DMS153 (cell line): Measurements from ENCODE around the gene AGTPBP1.
"Not testable (repeated sequence)": the region's sequence is repeated elsewhere in the genome, so short reads cannot be mapped to it uniquely, and the experiment has no call there.

Experiments
- DNase-seq: peaks from one replicate; lab custom pipeline; 2025; lab: John Stamatoyannopoulos, UW

Gene AGTPBP1

GRCh38 chr9:85719411-85719810 is 22.3 kb downstream of the AGTPBP1 start:
- not testable (repeated sequence) for DNase-seq

GRCh38 chr9:85717818-85718217 is 23.9 kb downstream of the AGTPBP1 start:
- not testable (repeated sequence) for DNase-seq

DNA sequence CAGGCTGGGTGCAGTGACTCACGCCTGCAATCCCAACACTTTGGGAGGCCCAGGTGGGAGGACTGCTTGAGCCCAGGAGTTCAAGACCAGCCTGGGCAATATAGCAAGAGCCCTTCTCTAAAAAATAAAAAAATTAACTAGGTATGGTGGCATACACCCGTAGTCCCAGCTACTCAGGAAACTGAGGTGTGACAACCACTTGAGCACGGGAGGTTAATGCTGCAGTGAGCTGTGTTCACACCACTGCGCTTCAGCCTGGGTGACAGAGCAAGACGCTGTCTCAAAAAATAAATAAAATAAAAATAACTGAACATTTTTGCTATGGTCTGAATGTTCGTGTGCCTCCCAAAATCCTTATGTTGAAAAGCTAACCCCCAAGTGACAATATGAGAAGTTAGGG is 24.5 kb downstream of the AGTPBP1 start:
- DNase-seq, result no peak

GRCh38 chr9:85716031-85716877 is 25.5 kb downstream of the AGTPBP1 start:
- no peak for DNase-seq

DNA sequence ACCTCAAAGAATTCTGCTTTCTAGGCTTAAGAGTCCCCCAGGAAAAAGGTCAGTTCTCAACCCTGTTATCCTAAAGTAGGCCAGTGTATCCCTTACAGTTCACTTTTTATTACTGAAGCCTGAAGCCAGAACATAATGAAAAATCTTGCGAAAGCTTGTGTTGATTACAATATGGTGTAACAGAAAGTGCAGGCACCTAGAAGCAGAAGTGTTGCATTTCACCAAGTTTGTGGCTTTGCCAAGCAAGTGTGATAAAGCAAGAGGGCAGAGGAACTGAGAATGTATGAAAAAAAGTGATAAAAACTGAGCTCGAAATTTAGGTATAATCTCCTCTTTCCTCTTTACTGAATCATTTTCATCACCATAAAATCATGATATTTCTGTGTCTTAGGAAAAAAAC is 26.2 kb downstream of the AGTPBP1 start:
- DNase-seq, result no peak

GRCh38 chr9:85713897-85714296 is 27.9 kb downstream of the AGTPBP1 start:
- no peak for DNase-seq

- no peak for DNase-seq
These were observed 37.0 kb downstream of the AGTPBP1 start for GRCh38 chr9:85704744-85705143.

DNA sequence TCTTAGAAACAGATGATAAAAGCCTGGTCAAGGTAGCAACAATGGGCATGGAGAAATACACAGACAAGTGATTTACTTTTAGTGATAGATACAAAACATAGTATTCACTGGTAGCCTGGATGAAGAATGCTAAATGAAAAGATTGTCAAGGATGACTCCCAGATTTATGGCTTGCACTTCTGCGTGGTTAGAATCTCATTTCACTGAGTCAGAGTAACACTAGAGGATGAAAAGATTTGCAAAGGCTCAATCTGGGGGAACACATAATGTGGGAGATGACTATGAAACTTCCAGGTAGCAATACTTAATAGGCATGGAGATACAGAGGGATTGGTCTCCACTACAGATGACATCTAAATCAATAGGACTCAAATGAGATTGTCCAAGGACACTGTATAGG is 38.4 kb downstream of the AGTPBP1 start:
- no peak for DNase-seq

- DNase-seq, result no peak
These were observed 38.9 kb downstream of the AGTPBP1 start for GRCh38 chr9:85702726-85703289.

DNA sequence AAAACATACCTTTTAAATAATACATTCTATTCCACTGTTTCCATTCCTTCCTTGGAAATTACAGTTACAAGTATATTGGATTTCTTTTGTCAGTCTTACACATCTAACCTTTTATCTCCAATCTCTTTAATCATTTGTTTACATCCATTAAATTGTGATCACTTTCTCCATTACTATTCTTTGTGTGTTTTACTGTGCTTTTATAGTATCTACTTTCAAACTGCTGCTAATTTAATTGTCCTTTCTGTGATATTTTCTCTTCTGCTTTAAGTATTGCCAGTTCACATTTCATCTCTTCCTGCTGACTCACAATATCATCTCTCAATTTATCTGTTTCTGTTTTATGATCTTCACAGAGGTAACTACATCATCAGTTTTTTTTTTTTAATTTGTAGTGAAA is 39.6 kb downstream of the AGTPBP1 start:
- no peak for DNase-seq

- no peak for DNase-seq
These were observed 41.4 kb downstream of the AGTPBP1 start for GRCh38 chr9:85700330-85700729.

DNA sequence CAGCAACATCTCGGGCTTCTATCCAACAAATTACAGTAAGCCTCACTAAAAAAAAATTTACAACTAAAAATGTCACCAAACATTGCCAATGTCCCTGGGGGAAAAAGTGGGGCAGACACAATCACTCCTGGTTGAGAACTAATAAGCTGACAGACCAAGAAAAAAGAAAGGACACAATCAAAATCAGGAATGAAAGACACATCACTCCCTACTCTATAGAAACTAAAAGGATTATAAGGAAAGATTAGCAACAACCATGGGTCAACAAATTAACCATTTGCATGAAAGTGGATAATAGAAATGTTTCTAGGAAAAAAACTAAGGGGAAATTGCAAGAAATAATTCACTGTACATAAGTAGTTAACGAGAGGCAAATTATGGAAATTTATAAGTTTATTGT is 53.4 kb downstream of the AGTPBP1 start:
- no peak for DNase-seq

DNA sequence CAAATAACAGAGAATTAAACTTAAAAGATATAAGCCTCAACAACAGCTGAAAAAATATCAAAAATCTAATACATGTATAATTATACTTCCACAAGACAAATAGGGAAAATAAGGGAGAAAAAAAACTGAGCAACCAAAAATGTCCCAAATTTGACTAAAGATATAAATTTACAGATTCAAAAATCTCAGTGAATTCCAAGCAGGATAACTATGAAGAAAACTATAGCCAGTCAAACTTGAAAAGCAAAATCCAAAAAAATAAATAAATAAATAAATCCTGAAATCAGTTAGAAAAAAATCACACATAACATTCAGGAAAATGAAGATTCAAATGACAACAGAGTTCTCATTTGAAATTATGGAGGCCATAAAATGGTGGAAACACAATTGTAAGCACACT is 56.7 kb downstream of the AGTPBP1 start:
- no peak for DNase-seq

GRCh38 chr9:85676790-85677189 is 65.0 kb downstream of the AGTPBP1 start:
- DNase-seq, result no peak

GRCh38 chr9:85667374-85667773 is 74.4 kb downstream of the AGTPBP1 start:
- DNase-seq, result no peak

- no peak for DNase-seq
These were observed 75.7 kb downstream of the AGTPBP1 start for GRCh38 chr9:85666086-85666485.

DNA sequence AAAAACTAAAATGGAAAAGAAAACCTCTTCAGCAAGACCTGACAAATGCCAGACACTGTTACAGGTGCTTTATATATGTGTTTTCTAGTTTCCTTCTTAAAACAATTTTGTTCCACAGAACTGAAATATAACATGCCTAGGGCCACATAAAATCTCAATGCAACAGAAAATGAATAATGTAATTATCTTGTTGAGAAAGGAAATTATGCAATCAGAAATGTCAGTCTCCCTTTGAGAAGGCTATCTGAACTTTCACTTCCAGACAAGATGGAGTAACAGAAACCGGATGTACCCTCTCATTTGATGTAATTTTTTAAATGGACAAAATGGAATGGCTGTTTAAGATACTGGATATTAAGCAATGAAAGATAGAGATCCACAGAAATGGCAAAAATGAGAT is 79.2 kb downstream of the AGTPBP1 start:
- DNase-seq, result no peak

- DNase-seq, result no peak
These were observed 83.0 kb downstream of the AGTPBP1 start for GRCh38 chr9:85658716-85659115.

DNA sequence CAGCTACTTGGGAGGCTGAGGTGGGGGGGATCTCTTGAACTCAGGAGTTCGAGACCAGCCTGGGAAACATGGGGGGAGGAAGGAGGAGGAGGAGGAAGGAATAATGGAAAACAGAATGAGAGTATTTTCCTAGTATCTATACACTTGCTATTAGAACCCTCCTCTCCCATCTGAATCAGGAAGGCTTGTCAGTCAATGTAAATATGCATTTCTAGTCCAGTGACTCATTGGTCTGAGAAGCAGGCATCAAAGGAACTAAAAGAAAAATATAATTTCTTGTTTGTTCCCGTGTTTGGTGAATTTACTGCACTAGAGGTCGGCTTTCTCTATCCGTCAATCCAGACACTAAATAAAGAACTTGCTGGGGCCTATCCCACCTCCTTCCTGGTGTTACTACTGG is 88.6 kb downstream of the AGTPBP1 start:
- no peak for DNase-seq

DNA sequence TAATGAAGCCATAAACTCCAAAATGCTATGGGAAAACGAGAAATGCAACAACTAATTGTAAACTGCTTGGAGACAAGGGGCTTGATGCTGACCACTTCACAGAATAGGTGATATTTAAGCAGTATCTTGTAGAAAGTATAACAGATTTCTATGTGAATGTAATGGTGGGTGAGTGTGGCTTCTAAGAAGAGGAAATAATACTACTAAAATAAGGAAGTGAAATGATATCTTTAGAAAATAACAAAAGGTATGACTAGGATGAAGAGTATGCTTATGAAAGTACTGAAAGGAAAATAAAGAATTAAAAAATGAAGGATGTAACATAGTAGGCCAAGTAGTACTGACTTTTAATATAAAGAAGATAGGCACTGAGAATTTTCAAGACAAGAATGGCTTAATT is 94.2 kb downstream of the AGTPBP1 start:
- DNase-seq, result no peak

DNA sequence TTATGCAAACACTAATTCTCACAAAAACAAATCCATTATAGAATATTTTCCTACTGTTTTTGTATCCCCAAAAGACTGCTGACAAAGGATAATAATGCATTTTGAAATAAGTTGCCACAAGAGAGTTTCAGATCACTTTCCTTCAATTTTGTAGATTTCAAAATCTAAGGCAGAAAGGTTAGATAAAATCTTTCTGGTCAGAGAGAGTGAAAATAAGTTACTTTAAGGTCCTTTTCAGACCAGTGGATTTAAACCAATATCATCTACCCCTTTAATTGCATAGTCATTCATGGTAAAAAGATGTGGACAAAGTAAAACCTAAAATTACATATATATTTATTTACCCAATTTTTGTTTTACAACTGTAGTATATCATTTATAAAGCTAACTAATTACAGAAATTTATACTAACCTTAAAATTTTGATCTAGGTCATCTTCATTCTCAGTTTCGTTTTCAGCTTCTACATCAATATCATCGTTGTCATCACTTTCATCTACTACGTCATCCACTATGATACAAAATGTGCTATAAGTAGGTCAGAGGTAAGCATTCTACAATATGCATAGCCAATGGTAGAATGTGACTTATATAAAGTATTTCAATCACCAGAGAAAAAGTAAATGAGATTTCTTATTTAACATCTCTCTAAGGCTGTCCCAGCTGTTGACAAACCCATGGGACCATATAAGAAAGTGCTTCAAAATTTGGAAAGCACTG is 95.7 kb downstream of the AGTPBP1 start:
- no peak for DNase-seq

DNA sequence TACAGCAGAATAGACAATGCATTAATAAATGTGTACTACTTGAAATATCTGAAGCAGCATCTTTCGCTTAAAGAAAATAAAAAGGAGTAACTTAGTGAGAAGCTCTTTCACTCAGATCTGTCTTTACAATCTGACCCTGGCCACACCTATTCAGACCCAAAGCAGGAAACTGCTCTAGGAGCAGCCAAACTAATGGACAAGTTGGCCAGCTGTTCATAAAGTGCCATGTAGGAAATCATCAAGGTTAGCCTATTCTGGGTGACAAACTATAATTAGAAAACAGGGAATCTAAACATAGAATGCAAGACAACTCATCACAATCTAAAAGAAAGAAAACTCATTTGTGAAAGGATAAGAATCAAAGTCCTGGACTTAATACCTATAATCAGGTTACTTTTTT is 101.3 kb downstream of the AGTPBP1 start:
- no peak for DNase-seq

DNA sequence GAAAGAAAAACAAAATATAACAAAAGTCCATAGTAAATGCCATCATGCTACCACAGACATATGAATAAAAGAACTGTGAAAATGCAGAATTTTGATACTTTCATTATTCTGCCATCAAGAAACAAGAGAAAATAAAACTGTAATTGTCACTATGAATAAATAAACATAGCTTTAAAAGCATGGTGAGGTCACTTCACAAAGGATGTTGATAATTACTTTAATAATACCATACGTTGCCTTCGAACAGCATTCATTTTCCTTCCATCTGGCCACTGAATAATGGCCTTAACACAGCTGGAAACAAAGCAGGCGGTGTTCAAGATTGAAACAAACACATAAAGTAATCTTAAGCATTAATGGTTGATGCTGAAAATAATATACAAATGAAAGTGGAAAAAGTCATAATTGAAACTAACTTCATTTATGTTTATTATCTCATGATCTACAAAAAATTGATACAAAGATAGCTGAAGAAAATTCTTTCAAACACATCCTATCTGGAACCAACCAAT is 102.0 kb downstream of the AGTPBP1 start:
- no peak for DNase-seq
